ENCODE results near the gene RSU1.

RSU1 gene

GRCh38 chr10:16713290-16713689 lies 103.9 kb downstream of the RSU1 start:
- no peak for ATAC-seq
- TF ChIP-seq ESRRG (CRISPR knock-in tag; IDR thresholded peaks at IDR 0.05) (no peak), BACH2 (CRISPR knock-in tag; IDR thresholded peaks at IDR 0.05; ENCODE audit: borderline replicate concordance) (no peak), ZNF70 (CRISPR knock-in tag; IDR thresholded peaks at IDR 0.05) (no peak), TOX (CRISPR knock-in tag; IDR thresholded peaks at IDR 0.05; ENCODE audit: borderline replicate concordance) (no peak), ZNF8 (CRISPR knock-in tag; IDR thresholded peaks at IDR 0.05) (no peak), CSDC2 (CRISPR knock-in tag; IDR thresholded peaks at IDR 0.05) (no peak)

- TF ChIP-seq, protein P1, sequence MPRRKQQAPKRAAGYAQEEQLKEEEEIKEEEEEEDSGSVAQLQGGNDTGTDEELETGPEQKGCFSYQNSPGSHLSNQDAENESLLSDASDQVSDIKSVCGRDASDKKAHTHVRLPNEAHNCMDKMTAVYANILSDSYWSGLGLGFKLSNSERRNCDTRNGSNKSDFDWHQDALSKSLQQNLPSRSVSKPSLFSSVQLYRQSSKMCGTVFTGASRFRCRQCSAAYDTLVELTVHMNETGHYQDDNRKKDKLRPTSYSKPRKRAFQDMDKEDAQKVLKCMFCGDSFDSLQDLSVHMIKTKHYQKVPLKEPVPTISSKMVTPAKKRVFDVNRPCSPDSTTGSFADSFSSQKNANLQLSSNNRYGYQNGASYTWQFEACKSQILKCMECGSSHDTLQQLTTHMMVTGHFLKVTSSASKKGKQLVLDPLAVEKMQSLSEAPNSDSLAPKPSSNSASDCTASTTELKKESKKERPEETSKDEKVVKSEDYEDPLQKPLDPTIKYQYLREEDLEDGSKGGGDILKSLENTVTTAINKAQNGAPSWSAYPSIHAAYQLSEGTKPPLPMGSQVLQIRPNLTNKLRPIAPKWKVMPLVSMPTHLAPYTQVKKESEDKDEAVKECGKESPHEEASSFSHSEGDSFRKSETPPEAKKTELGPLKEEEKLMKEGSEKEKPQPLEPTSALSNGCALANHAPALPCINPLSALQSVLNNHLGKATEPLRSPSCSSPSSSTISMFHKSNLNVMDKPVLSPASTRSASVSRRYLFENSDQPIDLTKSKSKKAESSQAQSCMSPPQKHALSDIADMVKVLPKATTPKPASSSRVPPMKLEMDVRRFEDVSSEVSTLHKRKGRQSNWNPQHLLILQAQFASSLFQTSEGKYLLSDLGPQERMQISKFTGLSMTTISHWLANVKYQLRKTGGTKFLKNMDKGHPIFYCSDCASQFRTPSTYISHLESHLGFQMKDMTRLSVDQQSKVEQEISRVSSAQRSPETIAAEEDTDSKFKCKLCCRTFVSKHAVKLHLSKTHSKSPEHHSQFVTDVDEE (CRISPR knock-in tag; IDR thresholded peaks at IDR 0.05), result no peak
- no peak for TF ChIP-seq SNAI2 (CRISPR knock-in tag; IDR thresholded peaks at IDR 0.05)
- no peak for TF ChIP-seq ZFP30 (CRISPR knock-in tag; IDR thresholded peaks at IDR 0.05)
- TF ChIP-seq ZNF565 (CRISPR knock-in tag; conservative IDR thresholded peaks at IDR 0.05; ENCODE audit: low read depth), result no peak
- ATAC-seq, result no peak
These were observed 104.3 kb downstream of the RSU1 start for GRCh38 chr10:16712883-16713282.

GRCh38 chr10:16700331-16700730 lies 116.9 kb downstream of the RSU1 start:
- TF ChIP-seq BACH2 (CRISPR knock-in tag; IDR thresholded peaks at IDR 0.05; ENCODE audit: borderline replicate concordance), result no peak
- no peak for TF ChIP-seq OSR1 (CRISPR knock-in tag; IDR thresholded peaks at IDR 0.05)
- TF ChIP-seq CSDC2 (CRISPR knock-in tag; IDR thresholded peaks at IDR 0.05), result no peak
- no peak for TF ChIP-seq TCF4 (CRISPR knock-in tag; IDR thresholded peaks at IDR 0.05; ENCODE audit: borderline replicate concordance)
- no peak for TF ChIP-seq ZNF8 (CRISPR knock-in tag; IDR thresholded peaks at IDR 0.05)
- no peak for TF ChIP-seq ARNTL (CRISPR knock-in tag; IDR thresholded peaks at IDR 0.05; ENCODE audit: borderline replicate concordance, low read depth)
- TF ChIP-seq ZC3H10 (CRISPR knock-in tag; IDR thresholded peaks at IDR 0.05), result no peak
- no peak for TF ChIP-seq SNAI2 (CRISPR knock-in tag; IDR thresholded peaks at IDR 0.05)
- TF ChIP-seq, protein P2, sequence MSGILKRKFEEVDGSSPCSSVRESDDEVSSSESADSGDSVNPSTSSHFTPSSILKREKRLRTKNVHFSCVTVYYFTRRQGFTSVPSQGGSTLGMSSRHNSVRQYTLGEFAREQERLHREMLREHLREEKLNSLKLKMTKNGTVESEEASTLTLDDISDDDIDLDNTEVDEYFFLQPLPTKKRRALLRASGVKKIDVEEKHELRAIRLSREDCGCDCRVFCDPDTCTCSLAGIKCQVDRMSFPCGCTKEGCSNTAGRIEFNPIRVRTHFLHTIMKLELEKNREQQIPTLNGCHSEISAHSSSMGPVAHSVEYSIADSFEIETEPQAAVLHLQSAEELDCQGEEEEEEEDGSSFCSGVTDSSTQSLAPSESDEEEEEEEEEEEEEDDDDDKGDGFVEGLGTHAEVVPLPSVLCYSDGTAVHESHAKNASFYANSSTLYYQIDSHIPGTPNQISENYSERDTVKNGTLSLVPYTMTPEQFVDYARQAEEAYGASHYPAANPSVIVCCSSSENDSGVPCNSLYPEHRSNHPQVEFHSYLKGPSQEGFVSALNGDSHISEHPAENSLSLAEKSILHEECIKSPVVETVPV (CRISPR knock-in tag; IDR thresholded peaks at IDR 0.05), result no peak
- no peak for TF ChIP-seq ZFP30 (CRISPR knock-in tag; IDR thresholded peaks at IDR 0.05)
- TF ChIP-seq, protein P3, sequence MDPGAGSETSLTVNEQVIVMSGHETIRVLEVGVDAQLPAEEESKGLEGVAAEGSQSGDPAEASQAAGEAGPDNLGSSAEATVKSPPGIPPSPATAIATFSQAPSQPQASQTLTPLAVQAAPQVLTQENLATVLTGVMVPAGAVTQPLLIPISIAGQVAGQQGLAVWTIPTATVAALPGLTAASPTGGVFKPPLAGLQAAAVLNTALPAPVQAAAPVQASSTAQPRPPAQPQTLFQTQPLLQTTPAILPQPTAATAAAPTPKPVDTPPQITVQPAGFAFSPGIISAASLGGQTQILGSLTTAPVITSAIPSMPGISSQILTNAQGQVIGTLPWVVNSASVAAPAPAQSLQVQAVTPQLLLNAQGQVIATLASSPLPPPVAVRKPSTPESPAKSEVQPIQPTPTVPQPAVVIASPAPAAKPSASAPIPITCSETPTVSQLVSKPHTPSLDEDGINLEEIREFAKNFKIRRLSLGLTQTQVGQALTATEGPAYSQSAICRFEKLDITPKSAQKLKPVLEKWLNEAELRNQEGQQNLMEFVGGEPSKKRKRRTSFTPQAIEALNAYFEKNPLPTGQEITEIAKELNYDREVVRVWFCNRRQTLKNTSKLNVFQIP (CRISPR knock-in tag; IDR thresholded peaks at IDR 0.05; ENCODE audit: borderline replicate concordance, low read depth), result no peak
- no peak for TF ChIP-seq PPARA (CRISPR knock-in tag; IDR thresholded peaks at IDR 0.05; ENCODE audit: borderline replicate concordance)
- TF ChIP-seq, protein P1 (CRISPR knock-in tag; IDR thresholded peaks at IDR 0.05), result no peak
- TF ChIP-seq RARB (CRISPR knock-in tag; IDR thresholded peaks at IDR 0.05), result no peak
- no peak for TF ChIP-seq ZFP3 (CRISPR knock-in tag; IDR thresholded peaks at IDR 0.05)
- no peak for ATAC-seq

DNA sequence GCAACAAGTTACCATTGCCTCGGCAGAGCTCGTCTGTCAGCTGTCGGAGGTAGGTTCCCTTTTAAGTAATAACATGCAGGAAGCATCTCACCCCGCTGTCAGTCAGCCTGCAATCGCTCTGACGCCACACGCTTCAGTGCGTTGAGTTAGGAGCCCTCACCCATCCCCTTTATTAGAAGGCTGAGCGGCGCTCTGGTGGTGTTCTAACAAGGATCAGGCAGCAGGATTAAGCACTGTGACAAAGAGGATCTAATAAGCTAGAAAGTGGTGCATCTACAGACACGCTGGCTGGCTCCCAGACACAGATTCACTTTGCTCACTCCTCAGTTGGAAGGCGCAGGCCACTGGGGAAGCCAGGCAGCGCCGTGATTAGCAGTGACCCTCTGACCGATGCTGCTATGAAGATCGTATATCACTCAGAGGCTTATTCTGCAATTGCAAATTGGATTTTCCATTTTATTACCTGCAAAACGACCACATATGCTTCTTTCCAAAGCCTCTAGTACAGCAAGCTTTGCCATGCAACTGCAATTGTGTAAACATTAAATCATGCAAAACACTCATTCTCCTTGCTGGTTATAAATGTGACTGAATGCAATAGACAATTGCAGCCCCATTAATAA lies 117.7 kb downstream of the RSU1 start:
- no peak for ATAC-seq
- TF ChIP-seq ZNF565 (CRISPR knock-in tag; conservative IDR thresholded peaks at IDR 0.05; ENCODE audit: low read depth) (no peak), OSR1 (CRISPR knock-in tag; IDR thresholded peaks at IDR 0.05) (no peak), BACH2 (CRISPR knock-in tag; IDR thresholded peaks at IDR 0.05; ENCODE audit: borderline replicate concordance) (no peak), CREB5 (CRISPR knock-in tag; IDR thresholded peaks at IDR 0.05; ENCODE audit: low read depth) (no peak), GLIS3 (CRISPR knock-in tag; IDR thresholded peaks at IDR 0.05) (no peak), PPARA (CRISPR knock-in tag; IDR thresholded peaks at IDR 0.05; ENCODE audit: borderline replicate concordance) (no peak), TOX (CRISPR knock-in tag; IDR thresholded peaks at IDR 0.05; ENCODE audit: borderline replicate concordance) (no peak), ZFP3 (CRISPR knock-in tag; IDR thresholded peaks at IDR 0.05) (no peak)
- TF ChIP-seq, protein P2 (CRISPR knock-in tag; IDR thresholded peaks at IDR 0.05), result no peak
